SJSA1 (cell line): Measurements from ENCODE around the gene DCAF7. TPM values are rescaled to one million over a fixed set of nuclear protein-coding genes. Genes with fewer than 3 reads are reported as not detected.

Source experiments
- total RNA-seq: library from RNA; depleted of rRNA; stranded (reverse); fragments of >200 nt; shearing (Covaris generic); gene quantifications from 2 replicates; pipeline ENCODE4 v1.2.3, GENCODE V29; 2014; rRNA removed

DCAF7 gene
- total RNA-seq, 1 experiment from 2014 or later: 68.5 TPM

Other genes with a start within 250 kb of the DCAF7 start
- gene CYB561, start 104.2 kb upstream of the DCAF7 start, total RNA-seq: 8.6 and 13.4 TPM in 2 replicates
- 0.13 TPM in 1 of 2 replicates, not detected in the other for gene ACE, start 73.4 kb upstream of the DCAF7 start, total RNA-seq
- gene KCNH6, start 27.1 kb upstream of the DCAF7 start, total RNA-seq: not detected in 2 replicates
- gene TACO1, start 50.4 kb downstream of the DCAF7 start, total RNA-seq: 23.7 and 30.6 TPM in 2 replicates
- gene MAP3K3, start 71.9 kb downstream of the DCAF7 start, total RNA-seq: 35.8 and 49.5 TPM in 2 replicates
- gene LIMD2, start 149.6 kb downstream of the DCAF7 start, total RNA-seq: 26.5 and 35.2 TPM in 2 replicates
- gene STRADA, start 191.3 kb downstream of the DCAF7 start, total RNA-seq: 14.7 and 17.3 TPM in 2 replicates
- gene CCDC47, start 223.1 kb downstream of the DCAF7 start, total RNA-seq: 106 and 125 TPM in 2 replicates
- 102 and 118 TPM in 2 replicates for gene DDX42, start 223.7 kb downstream of the DCAF7 start, total RNA-seq